ENCODE measurements around the gene PCDH18.
"Not testable (repeated sequence)": the region's sequence is repeated elsewhere in the genome, so short reads cannot be mapped to it uniquely, and the experiment has no call there.

PCDH18 gene

GRCh38 chr4:137536789-137537561, 4.7 kb upstream of the PCDH18 start:
- TF ChIP-seq GATA1 (IDR thresholded peaks at IDR 0.05; ENCODE audit: low read depth, low read length) (no peak), POLR2A (IDR thresholded peaks at IDR 0.05; ENCODE audit: low read length) (no peak)
- no peak for DNase-seq

DNA sequence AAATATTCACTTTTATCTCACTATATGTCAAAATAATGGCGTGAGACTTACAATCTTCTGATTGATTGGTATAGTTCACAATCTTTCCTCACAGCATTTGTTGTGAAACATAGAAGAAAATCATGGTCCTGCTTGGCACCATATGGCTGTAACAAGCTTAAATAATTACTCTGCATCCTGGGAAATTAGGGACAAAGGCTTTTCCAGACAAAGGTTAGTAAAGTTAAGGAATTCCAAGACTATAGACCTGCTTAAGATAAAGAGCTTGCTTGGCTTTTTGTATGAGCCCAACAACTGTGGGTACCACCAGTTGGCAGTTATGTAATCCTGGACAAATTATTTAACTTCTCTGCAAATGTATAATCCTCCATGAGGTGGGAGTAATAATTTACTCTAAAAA, 3.4 kb upstream of the PCDH18 start:
- TF ChIP-seq POLR2A (IDR thresholded peaks at IDR 0.05; ENCODE audit: low read length) (no peak), GATA1 (IDR thresholded peaks at IDR 0.05; ENCODE audit: low read depth, low read length) (no peak)
- no peak for DNase-seq

DNA sequence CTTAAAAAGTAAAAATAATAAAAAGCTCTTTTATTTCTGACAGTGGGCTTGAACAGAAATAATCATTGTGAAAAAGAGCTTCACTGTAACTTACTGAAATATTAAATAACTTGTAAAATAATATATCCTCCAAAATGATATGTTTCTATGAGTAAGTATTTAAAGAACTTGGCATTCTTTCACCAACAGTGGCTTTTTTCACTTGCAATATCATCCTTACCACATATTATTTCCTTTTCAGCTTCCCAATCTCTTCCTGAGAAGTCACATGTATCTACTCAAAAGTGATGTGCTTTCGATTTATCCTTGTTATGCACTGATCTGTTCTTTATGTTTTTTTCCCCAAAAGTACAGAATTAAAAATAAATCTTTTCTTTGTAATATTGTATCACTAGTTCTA, 2.2 kb upstream of the PCDH18 start:
- no peak for DNase-seq
- no peak for TF ChIP-seq POLR2A (IDR thresholded peaks at IDR 0.05; ENCODE audit: low read length)
- TF ChIP-seq GATA1 (IDR thresholded peaks at IDR 0.05; ENCODE audit: low read depth, low read length): no peak

- TF ChIP-seq POLR2A (IDR thresholded peaks at IDR 0.05; ENCODE audit: low read length) (no peak), GATA1 (IDR thresholded peaks at IDR 0.05; ENCODE audit: low read depth, low read length) (no peak)
- DNase-seq: no peak
Measured at GRCh38 chr4:137533855-137534254, 1.6 kb upstream of the PCDH18 start.

- no peak for DNase-seq
Measured at GRCh38 chr4:137532869-137533236, 559 bp upstream of the PCDH18 start.

GRCh38 chr4:137531168-137531985, 917 bp downstream of the PCDH18 start:
- TF ChIP-seq GATA1 (IDR thresholded peaks at IDR 0.05; ENCODE audit: low read depth, low read length): no peak
- no peak for TF ChIP-seq POLR2A (IDR thresholded peaks at IDR 0.05; ENCODE audit: low read length)
- no peak for DNase-seq

More at GRCh38 chr4:137532869-137533236, 559 bp upstream of the PCDH18 start:
- TF ChIP-seq GATA1 (IDR thresholded peaks at IDR 0.05; ENCODE audit: low read depth, low read length) (no peak), POLR2A (IDR thresholded peaks at IDR 0.05; ENCODE audit: low read length) (no peak)

- TF ChIP-seq GATA1 (IDR thresholded peaks at IDR 0.05; ENCODE audit: low read depth, low read length) (no peak), POLR2A (IDR thresholded peaks at IDR 0.05; ENCODE audit: low read length) (no peak)
- no peak for DNase-seq
Measured at GRCh38 chr4:137530176-137530575, 2.1 kb downstream of the PCDH18 start.

DNA sequence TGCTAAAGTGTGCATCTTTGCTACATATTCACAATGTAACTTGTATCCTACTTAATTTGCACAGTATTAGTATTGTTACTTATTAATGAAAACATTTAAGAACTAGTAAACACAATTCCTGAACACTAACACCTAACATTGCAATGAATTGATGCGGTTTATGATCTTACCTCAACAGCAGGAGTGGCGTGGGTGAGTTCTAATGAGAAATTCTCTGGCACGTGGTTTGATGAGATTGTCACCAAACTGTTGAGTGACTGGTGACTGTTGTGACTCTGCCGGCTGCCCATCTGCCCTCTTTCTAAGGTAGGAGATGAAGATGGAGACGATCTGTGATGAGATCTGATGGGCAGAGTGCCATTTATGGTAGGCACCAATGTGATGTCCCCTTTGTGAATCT, 2.9 kb downstream of the PCDH18 start:
- DNase-seq: no peak
- TF ChIP-seq POLR2A (IDR thresholded peaks at IDR 0.05; ENCODE audit: low read length): no peak
- TF ChIP-seq GATA1 (IDR thresholded peaks at IDR 0.05; ENCODE audit: low read depth, low read length): no peak

DNA sequence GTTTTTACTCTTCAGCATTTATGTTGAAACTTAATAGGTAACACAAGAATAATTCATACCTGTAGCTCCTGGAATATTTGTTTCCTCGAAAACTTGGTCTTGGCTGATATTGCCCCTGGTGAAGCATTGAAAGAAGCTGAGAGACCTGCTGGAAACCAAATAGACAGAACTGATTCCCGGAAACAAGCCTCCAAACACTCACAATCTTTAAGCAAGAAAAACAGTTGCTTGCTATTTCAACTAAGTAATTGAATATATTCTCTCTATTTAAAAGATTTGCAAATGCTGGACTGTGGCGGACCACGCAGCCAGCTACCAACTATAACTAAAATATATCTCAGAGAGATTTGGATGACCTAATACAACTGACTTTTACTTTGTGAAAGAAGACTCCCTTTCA, 3.6 kb downstream of the PCDH18 start:
- TF ChIP-seq POLR2A (IDR thresholded peaks at IDR 0.05; ENCODE audit: low read length) (no peak), GATA1 (IDR thresholded peaks at IDR 0.05; ENCODE audit: low read depth, low read length) (no peak)
- no peak for DNase-seq

GRCh38 chr4:137526681-137527080, 5.6 kb downstream of the PCDH18 start:
- no peak for DNase-seq
- TF ChIP-seq POLR2A (IDR thresholded peaks at IDR 0.05; ENCODE audit: low read length) (no peak), GATA1 (IDR thresholded peaks at IDR 0.05; ENCODE audit: low read depth, low read length) (no peak)

DNA sequence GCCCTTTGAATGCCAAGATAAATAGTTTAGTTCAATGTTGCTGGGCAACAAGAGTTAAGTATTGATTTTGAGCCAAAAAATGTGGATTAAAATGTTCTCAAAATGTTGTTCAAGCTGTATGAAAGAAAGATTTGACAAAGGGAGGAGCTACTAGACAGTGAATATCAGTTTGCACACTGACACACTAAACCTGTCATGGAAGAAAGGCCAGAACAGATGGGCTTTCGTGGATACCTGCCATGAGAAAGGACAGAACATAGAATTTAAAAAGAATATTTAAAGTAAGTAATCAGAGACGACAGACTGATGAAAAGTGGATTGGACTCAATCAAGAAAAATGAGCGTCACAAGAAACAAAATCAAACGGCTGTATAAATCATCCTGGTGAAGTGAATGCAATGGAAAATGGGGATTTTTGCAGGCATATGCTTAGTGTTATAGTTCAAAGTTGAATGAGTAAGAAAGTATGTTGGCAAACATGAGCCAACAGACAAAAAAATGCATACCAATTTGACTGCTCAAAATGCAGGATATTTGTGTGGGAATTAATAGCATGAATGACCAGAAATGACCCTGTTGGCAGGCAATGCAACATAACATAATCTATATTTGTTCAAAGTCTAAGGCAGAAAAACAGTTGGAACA, 7.4 kb downstream of the PCDH18 start:
- TF ChIP-seq POLR2A (IDR thresholded peaks at IDR 0.05; ENCODE audit: low read length) (no peak), GATA1 (IDR thresholded peaks at IDR 0.05; ENCODE audit: low read depth, low read length) (no peak)
- no peak for DNase-seq

- TF ChIP-seq POLR2A (IDR thresholded peaks at IDR 0.05; ENCODE audit: low read length) (no peak), GATA1 (IDR thresholded peaks at IDR 0.05; ENCODE audit: low read depth, low read length) (no peak)
- DNase-seq: no peak
Measured at GRCh38 chr4:137523329-137523728, 9.0 kb downstream of the PCDH18 start.

DNA sequence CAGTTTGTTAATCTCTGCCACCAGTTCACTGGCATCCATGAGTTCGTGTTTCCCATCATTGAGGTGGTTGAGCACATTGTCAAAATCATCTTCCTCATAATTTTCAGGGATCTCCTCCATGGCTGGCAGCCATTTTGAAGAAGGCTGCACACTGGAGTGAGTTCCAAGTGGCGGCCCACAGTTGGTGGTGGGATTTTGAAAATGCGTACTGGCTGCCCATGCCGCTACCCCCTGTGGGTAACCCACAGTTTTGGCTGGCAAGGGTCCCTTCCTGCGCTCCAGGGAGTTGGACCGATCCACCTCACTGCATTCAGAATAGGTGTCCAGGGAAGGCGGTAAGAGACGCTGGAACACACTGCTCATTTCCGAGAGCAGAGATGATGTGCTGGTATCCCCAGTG, 11.2 kb downstream of the PCDH18 start:
- TF ChIP-seq GATA1 (IDR thresholded peaks at IDR 0.05; ENCODE audit: low read depth, low read length): no peak
- no peak for TF ChIP-seq POLR2A (IDR thresholded peaks at IDR 0.05; ENCODE audit: low read length)
- no peak for DNase-seq

GRCh38 chr4:137519406-137519805, 12.9 kb downstream of the PCDH18 start:
- TF ChIP-seq GATA1 (IDR thresholded peaks at IDR 0.05; ENCODE audit: low read depth, low read length) (no peak), POLR2A (IDR thresholded peaks at IDR 0.05; ENCODE audit: low read length) (no peak)
- no peak for DNase-seq

GRCh38 chr4:137517323-137517722, 15.0 kb downstream of the PCDH18 start:
- not testable (repeated sequence) for DNase-seq
